HEK293T (cell line): Measurements from ENCODE around the gene ITGA3.

Experiments used
- BHLHE40 ChIP-seq: fragments of 450-650 bp; IDR thresholded peaks from 2 replicates; pipeline ENCODE4 v1.6.1; 2016; ENCODE audit warnings: mild to moderate bottlenecking, moderate library complexity, borderline replicate concordance
- FOXK2 ChIP-seq: fragments of 450-650 bp; IDR thresholded peaks from 2 replicates; pipeline ENCODE4 v1.6.1; 2016; ENCODE audit warnings: mild to moderate bottlenecking
- FOXM1 ChIP-seq: fragments of 450-650 bp; IDR thresholded peaks from 2 replicates; pipeline ENCODE4 v1.6.1; 2017; ENCODE audit warnings: mild to moderate bottlenecking, borderline replicate concordance
- LEF1 ChIP-seq: fragments of 450-650 bp; IDR thresholded peaks from 2 replicates; pipeline ENCODE4 v1.6.1; 2017; ENCODE audit warnings: mild to moderate bottlenecking, borderline replicate concordance
- NFRKB ChIP-seq: fragments of 450-650 bp; IDR thresholded peaks from 2 replicates; pipeline ENCODE4 v1.6.1; 2016; ENCODE audit warnings: mild to moderate bottlenecking, moderate library complexity
- SP1 ChIP-seq: fragments of 450-650 bp; IDR thresholded peaks from 2 replicates; pipeline ENCODE4 v1.6.1; 2017
- SUZ12 ChIP-seq: fragments of 450-650 bp; IDR thresholded peaks from 2 replicates; pipeline ENCODE4 v1.6.1; 2016; ENCODE audit warnings: mild to moderate bottlenecking

DNA sequence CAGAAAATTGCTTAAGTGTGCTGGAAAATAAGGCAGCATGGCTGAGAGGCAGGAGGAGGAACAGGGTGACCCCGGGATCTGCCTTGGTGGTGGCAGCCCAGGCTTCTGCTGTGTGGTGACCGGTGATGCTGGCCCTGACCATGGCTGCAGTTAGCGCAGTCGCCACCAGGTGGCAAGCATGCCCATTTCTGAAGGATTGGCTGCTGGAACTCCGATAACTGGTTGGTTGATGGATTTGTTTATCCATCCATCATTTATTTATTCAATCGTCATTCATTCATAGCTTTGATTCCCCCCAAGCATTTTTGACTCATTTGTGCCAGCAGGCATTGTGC is 29.1 kb upstream of the ITGA3 start:
- TF ChIP-seq SUZ12 (no peak), LEF1 (no peak), FOXK2 (no peak), SP1 (no peak), NFRKB (no peak), BHLHE40 (no peak), FOXM1 (no peak)
